GM23338 (cell line): ENCODE measurements around the gene RCBTB1. TPM values are rescaled to one million over a fixed set of nuclear protein-coding genes. Genes with fewer than 3 reads are reported as not detected.

ENCODE experiments used
- ATAC-seq: fragments of 200-7000 bp; cut with Tn5 transposase; 3 replicates; pipeline ENCODE4 v1.9.1; 2020
- DNase-seq: peaks from one replicate; pipeline ENCODE4 v3.0.0-alpha.2; 2015; ENCODE audit warnings: low spot score
- H2AFZ ChIP-seq: fragments of 200-600 bp; sonication (generic); 2 replicates; pipeline ENCODE4 v1.8.0; 2016; ENCODE audit warnings: antibody characterized with exemption, mild to moderate bottlenecking, moderate library complexity
- H3F3A ChIP-seq: fragments of 200-600 bp; sonication (generic); replicated peaks from 2 replicates; pipeline ENCODE4 v1.8.0; 2017; ENCODE audit warnings: antibody characterized with exemption, mixed run types, low read depth
- H3K27ac ChIP-seq: fragments of 200-600 bp; sonication (generic); 2 replicates; pipeline ENCODE4 v1.6.1; 2016; ENCODE audit warnings: low read depth
- H3K27me3 ChIP-seq: fragments of 200-600 bp; sonication (generic); 2 replicates; pipeline ENCODE4 v1.8.0; 2016; ENCODE audit warnings: mild to moderate bottlenecking, mixed run types, moderate library complexity; ENCODE audit not compliant: insufficient read depth
- H3K36me3 ChIP-seq: fragments of 200-600 bp; sonication (generic); 2 replicates; pipeline ENCODE4 v1.8.0; 2016; ENCODE audit warnings: mild to moderate bottlenecking; ENCODE audit not compliant: insufficient read depth
- H3K4me1 ChIP-seq: fragments of 200-600 bp; sonication (generic); 2 replicates; pipeline ENCODE4 v1.8.0; 2016; ENCODE audit warnings: mild to moderate bottlenecking, moderate library complexity; ENCODE audit not compliant: insufficient read depth
- H3K4me2 ChIP-seq: fragments of 200-600 bp; sonication (generic); 2 replicates; pipeline ENCODE4 v1.7.1; 2017; ENCODE audit warnings: mixed run types
- H3K4me3 ChIP-seq: fragments of 200-600 bp; sonication (generic); 2 replicates; pipeline ENCODE4 v1.6.1; 2016; ENCODE audit warnings: mixed run types
- H3K79me2 ChIP-seq: fragments of 200-600 bp; sonication (generic); replicated peaks from 2 replicates; pipeline ENCODE4 v1.8.0; 2017; ENCODE audit warnings: mild to moderate bottlenecking; ENCODE audit not compliant: insufficient read depth
- H3K9me2 ChIP-seq: fragments of 200-600 bp; sonication (generic); 2 replicates; pipeline ENCODE4 v1.8.0; 2017; ENCODE audit not compliant: insufficient read depth
- H4K20me1 ChIP-seq: fragments of 200-600 bp; sonication (generic); replicated peaks from 2 replicates; pipeline ENCODE4 v1.8.0; 2017; ENCODE audit warnings: mild to moderate bottlenecking; ENCODE audit not compliant: insufficient read depth
- H3K27ac Mint-ChIP-seq: 2 replicates; pipeline ENCODE4 v1.8.0; 2020; ENCODE audit warnings: inconsistent platforms, mild to moderate bottlenecking, moderate library complexity, mixed read lengths
- H3K27me3 Mint-ChIP-seq: 3 replicates; pipeline ENCODE4 v1.8.0; 2022; ENCODE audit warnings: low read depth, mild to moderate bottlenecking, moderate library complexity, mixed read lengths, inconsistent platforms; ENCODE audit not compliant: insufficient read depth, poor library complexity
- H3K36me3 Mint-ChIP-seq: 3 replicates; pipeline ENCODE4 v1.8.0; 2021; ENCODE audit warnings: low read depth, mild to moderate bottlenecking, inconsistent platforms, moderate library complexity, mixed read lengths
- H3K4me1 Mint-ChIP-seq: 3 replicates; pipeline ENCODE4 v1.8.0; 2020; ENCODE audit warnings: mild to moderate bottlenecking, inconsistent platforms, mixed read lengths
- H3K4me3 Mint-ChIP-seq: 3 replicates; pipeline ENCODE4 v1.8.0; 2021; ENCODE audit warnings: moderate library complexity, mild to moderate bottlenecking, inconsistent platforms, mixed read lengths
- H3K9me3 Mint-ChIP-seq: 3 replicates; pipeline ENCODE4 v1.8.0; 2020; ENCODE audit warnings: moderate library complexity, mild to moderate bottlenecking, inconsistent platforms, mixed read lengths
- CREB1 ChIP-seq: fragments of 250-450 bp; sonication (Bioruptor Pico); IDR thresholded peaks from 2 replicates; pipeline ENCODE4 v1.5.0; 2020; ENCODE audit warnings: low read depth, mild to moderate bottlenecking, moderate library complexity
- ETS1 ChIP-seq: IDR thresholded peaks from 2 replicates; pipeline ENCODE4 v1.6.1; 2016; ENCODE audit warnings: antibody characterized with exemption
- EZH2 ChIP-seq: fragments of 200-600 bp; sonication (generic); IDR thresholded peaks from one replicate; pipeline ENCODE4 v1.8.0; 2017; ENCODE audit warnings: antibody characterized with exemption, mild to moderate bottlenecking, low read depth; ENCODE audit not compliant: unreplicated experiment
- EZH2phosphoT487 ChIP-seq: fragments of 200-600 bp; sonication (generic); IDR thresholded peaks from one replicate; pipeline ENCODE4 v1.8.1; 2018; ENCODE audit warnings: antibody characterized with exemption; ENCODE audit not compliant: unreplicated experiment
- JUNB ChIP-seq: IDR thresholded peaks from one replicate; pipeline ENCODE4 v1.6.1; 2016; ENCODE audit warnings: antibody characterized with exemption; ENCODE audit not compliant: unreplicated experiment
- NANOG ChIP-seq: IDR thresholded peaks from 2 replicates; pipeline ENCODE4 v1.6.1; 2016; ENCODE audit warnings: antibody characterized with exemption, borderline replicate concordance
- POLR2AphosphoS5 ChIP-seq: IDR thresholded peaks from 2 replicates; pipeline ENCODE4 v1.6.1; 2016; ENCODE audit warnings: antibody characterized with exemption, low read depth
- REST ChIP-seq: IDR thresholded peaks from one replicate; pipeline ENCODE4 v1.6.1; 2018; ENCODE audit warnings: antibody characterized with exemption; ENCODE audit not compliant: unreplicated experiment
- STAT1 ChIP-seq: IDR thresholded peaks from one replicate; pipeline ENCODE4 v1.6.1; 2016; ENCODE audit warnings: antibody characterized with exemption; ENCODE audit not compliant: unreplicated experiment
- ZNF114 ChIP-seq: fragments of 250-450 bp; sonication (Bioruptor Pico); IDR thresholded peaks from 2 replicates; pipeline ENCODE4 v1.5.0; 2020; ENCODE audit warnings: mild to moderate bottlenecking, moderate library complexity
- ZNF331 ChIP-seq: fragments of 250-450 bp; sonication (Bioruptor Pico); IDR thresholded peaks from 2 replicates; pipeline ENCODE4 v1.5.0; 2020; ENCODE audit warnings: low read depth, mild to moderate bottlenecking, moderate library complexity
- ZNF462 ChIP-seq: fragments of 250-450 bp; sonication (Bioruptor Pico); IDR thresholded peaks from 2 replicates; pipeline ENCODE4 v1.5.0; 2020; ENCODE audit warnings: mild to moderate bottlenecking, moderate library complexity
- polyA plus RNA-seq: library from polyadenylated mRNA; unstranded; fragments of >200 nt; fragmentation: Nextera tagmentation; extraction: Ambion mirVana; gene quantifications from 2 replicates; pipeline ENCODE4 v1.2.1, GENCODE V29; 2016
- total RNA-seq: library from RNA; depleted of rRNA; stranded (reverse); fragments of >200 nt; shearing (Covaris generic); gene quantifications from 2 replicates; pipeline ENCODE4 v1.2.3, GENCODE V29; 2014
- TF ChIP-seq, protein P1 (sequence below), 2 experiments: fragments of 200-600 bp in 1 of 2; sonication (generic) in 1 of 2; conservative IDR thresholded peaks; 2 replicates each; pipeline versions ENCODE4 v1.5.1 to v1.6.1; 2016 to 2017; ENCODE audit warnings: antibody characterized with exemption in 2 of 2, low read depth in 2 of 2, mild to moderate bottlenecking in 2 of 2, moderate library complexity in 1 of 2

RCBTB1 gene
- total and polyA plus RNA-seq, 2 experiments from 2014 or later, result 10.8 to 33.5 TPM

DNA sequence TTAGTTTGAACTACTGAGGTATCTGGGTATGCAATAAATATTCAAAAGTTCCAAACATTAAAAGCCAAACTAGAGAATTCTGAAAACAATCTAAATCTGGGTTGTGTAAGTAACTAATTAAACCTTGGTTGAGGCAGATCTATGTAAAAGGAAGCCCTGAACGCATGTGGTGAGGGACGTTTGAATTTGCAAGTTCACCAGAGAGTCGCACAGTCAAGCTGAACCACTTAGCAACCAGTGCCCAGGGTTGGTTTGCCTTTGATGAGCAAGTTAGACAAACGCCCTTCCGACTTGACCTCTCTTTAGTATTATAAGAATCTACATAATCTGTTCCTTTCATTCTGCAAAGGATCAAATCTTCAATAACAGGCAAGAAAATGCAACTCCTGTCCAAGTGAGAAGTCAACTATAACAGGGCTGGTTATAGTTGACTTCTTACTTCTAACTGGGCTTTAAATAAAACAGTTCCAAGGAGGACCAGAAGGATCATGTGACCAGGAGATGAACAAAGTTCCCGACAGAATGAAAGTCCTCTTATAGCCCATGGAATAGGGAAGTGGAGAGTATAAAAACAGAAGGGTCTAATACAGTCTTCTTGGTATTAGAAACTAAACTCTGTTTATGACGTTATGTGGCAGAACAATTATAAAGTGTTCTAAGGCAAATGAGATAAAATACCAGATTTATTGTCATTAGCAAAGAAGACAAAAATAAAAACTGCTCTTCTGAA, 49.0 kb downstream of the RCBTB1 start:
- Mint-ChIP-seq H3K9me3 (no peaks in the 10 kb centered on the region), H3K4me3 (no peak overlapping the region), H3K36me3 (peaks cover 25% of the 10 kb centered on the region), H3K27me3 (no peaks in the 10 kb centered on the region), H3K4me1 (no peaks in the 10 kb centered on the region; the same call in 2 of the 3 replicates), H3K27ac (no peak overlapping the region)
- Histone ChIP-seq H3K36me3 (0 out of 2 replicates have a peak, but pooled peaks cover 7% of the 10 kb centered on the region), H3K27ac (no peak overlapping the region), H4K20me1 (no peaks in the 10 kb centered on the region), H3K4me3 (no peak overlapping the region), H3K9me2 (no peaks in the 10 kb centered on the region), H3K79me2 (no peaks in the 10 kb centered on the region), H3K4me2 (no peak overlapping the region), H3F3A (no peaks in the 10 kb centered on the region), H3K4me1 (no peaks in the 10 kb centered on the region), H3K27me3 (no peaks in the 10 kb centered on the region), H2AFZ (no peak overlapping the region)
- DNase-seq, result no peak
- no peak for ATAC-seq
- no peak for TF ChIP-seq POLR2AphosphoS5
- no peak for TF ChIP-seq ETS1
- TF ChIP-seq CREB1 (CRISPR knock-in tag), result no peak
- no peak for TF ChIP-seq NANOG
- no peak for TF ChIP-seq REST
- no peak for TF ChIP-seq ZNF331 (CRISPR knock-in tag)
- TF ChIP-seq EZH2, result no peak
- TF ChIP-seq ZNF462 (CRISPR knock-in tag), result no peak
- TF ChIP-seq ZNF114 (CRISPR knock-in tag), result no peak
- TF ChIP-seq JUNB, result no peak
- TF ChIP-seq, protein P1, sequence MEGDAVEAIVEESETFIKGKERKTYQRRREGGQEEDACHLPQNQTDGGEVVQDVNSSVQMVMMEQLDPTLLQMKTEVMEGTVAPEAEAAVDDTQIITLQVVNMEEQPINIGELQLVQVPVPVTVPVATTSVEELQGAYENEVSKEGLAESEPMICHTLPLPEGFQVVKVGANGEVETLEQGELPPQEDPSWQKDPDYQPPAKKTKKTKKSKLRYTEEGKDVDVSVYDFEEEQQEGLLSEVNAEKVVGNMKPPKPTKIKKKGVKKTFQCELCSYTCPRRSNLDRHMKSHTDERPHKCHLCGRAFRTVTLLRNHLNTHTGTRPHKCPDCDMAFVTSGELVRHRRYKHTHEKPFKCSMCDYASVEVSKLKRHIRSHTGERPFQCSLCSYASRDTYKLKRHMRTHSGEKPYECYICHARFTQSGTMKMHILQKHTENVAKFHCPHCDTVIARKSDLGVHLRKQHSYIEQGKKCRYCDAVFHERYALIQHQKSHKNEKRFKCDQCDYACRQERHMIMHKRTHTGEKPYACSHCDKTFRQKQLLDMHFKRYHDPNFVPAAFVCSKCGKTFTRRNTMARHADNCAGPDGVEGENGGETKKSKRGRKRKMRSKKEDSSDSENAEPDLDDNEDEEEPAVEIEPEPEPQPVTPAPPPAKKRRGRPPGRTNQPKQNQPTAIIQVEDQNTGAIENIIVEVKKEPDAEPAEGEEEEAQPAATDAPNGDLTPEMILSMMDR (conservative IDR thresholded peaks at IDR 0.05; ENCODE audit: low read depth in 2 of 2), result no peak
- TF ChIP-seq EZH2phosphoT487, result no peak
- no peak for TF ChIP-seq STAT1
